NCI-H446 (cell line): Measurements from ENCODE around the gene DTX1.

ENCODE experiments used
- DNase-seq, 2 experiments: peaks; one replicate each; lab custom pipeline; 2025; lab: John Stamatoyannopoulos, UW

DTX1 gene

DNA sequence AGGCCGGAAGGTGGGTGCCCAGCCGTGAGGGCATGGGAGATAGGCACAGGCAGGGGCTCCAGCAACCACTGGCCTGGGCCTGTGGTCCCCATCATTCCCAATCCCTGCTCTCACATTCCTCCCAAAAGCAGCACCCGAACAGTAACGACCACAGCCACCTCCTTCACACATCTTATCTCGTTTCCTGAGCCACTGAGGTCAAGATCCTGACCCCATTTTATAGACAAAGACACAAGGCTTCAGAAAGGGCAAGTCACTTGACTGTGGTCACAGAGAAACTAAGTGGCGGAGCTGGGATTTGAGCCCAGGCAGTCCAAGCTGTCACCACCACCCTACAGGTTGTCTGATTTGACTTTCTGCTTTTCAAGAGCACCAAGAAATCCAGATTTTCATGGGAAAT lies 38.9 kb downstream of the DTX1 start:
- DNase-seq: no peak

DNA sequence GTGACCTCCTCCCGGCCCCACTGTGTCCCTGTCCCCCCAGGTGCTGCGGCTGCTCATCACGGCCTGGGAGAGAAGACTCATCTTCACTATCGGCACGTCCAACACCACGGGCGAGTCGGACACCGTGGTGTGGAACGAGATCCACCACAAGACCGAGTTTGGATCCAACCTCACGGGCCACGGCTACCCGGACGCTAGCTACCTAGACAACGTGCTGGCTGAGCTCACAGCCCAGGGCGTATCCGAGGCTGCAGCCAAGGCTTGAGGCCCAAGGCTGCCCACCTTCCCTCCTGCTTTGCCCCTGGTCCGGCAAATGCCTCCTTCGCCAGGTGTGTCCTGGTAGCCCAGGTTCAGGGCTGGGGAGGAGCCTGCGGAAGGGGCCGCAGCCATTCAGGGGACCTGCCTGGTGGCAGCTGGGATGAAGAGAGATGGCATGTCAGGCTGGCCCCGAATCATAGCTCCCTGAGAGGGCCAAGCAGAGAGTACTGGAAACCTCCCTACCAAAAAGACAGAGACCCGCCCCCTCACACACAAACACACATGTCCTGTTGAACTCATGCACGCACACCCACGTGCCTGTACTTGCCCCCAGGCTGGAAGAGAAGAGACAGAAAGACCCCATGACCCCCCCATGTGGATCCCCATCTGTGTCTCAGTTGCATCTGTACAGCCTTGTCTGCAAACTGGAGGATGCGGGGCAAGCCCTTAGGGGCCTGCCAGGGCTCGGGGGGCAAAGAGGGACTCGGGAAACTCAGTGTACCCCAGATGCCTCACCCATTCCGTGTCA lies 40.3 kb downstream of the DTX1 start:
- no peak for DNase-seq

DNA sequence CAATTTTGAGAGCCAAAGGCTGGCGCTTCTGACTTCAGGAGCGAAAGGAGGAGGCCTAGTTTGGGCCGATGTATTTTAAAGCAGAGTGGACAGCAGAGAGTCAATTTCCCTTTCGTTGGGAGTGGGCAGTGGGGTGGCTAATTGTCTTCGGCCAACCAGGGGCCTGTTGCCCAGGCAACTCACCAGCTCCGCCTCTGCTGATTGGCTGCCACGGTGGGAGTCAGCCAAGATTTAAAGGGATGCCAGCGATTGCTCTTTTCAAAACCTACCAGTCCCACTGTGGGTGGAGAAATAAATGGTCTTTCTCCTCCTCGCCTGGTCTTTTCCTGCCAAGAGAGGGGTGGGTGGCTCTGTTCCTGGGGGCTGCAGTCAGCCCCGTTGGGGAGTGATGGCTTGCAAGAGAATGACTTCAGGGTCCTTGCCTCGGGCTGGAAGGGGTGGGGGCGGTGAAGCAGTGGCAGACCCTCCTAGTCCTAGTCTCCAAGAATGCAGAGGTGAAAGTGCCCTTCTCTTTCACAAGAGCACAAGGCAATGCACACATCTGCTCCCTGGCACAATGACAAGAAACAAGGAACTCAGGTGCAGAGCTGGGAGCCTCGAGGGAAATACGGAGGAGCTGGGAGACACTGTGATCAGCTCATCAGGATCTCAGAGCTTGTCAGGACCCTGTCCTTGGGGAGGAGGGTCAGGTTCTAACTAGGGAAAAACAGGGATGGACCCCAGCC lies 41.3 kb downstream of the DTX1 start:
- peak; percentile 43 to 74 for DNase-seq

DNA sequence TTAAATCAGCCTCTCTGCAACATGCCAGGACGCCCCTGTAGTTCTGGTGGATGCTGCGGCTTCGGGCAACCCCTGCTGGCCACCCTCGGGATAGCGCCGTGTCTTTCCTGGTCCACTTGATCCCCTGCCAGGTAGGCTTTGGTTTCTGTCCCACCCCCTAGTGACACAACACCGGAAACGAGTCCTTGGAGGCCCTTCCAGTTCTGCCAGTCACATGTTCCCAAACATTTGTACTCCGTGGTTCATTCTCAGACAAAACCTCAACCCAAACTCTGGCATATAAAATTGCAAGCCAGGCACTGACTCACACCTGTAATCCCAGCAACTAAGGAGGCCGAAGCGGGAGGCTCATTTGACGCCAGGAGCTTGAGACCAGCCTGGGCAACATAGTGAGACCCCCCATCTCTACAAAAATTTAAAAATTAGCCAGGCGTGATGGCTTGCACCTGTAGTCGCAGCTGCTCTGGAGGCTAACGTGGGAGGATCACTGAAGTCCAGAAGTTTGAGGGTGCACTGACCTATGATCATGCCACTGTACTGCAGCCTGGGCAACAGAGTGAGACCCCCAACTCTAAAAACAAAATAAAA lies 42.0 kb downstream of the DTX1 start:
- DNase-seq: peak; percentile 54 to 82

DNA sequence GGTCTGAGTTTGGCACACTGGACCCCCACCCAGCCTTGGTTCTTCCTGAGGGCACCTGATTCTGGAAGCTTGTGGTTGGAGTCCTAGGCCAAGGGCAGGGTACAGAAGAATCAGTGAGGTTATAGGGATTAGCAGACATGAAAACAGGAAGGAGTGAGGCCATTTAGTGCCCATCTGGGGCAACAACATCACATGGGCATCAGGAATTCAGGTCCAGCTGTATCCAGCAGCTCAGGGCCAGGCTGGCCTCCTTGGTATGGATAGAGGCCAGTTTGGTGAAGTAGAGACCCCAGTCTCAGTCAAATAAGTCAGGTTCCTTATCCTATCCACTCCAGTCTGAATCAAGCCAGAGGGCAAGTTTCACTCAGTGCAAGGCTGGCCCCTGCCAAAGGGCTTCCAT lies 42.8 kb downstream of the DTX1 start:
- DNase-seq: no peak

DNA sequence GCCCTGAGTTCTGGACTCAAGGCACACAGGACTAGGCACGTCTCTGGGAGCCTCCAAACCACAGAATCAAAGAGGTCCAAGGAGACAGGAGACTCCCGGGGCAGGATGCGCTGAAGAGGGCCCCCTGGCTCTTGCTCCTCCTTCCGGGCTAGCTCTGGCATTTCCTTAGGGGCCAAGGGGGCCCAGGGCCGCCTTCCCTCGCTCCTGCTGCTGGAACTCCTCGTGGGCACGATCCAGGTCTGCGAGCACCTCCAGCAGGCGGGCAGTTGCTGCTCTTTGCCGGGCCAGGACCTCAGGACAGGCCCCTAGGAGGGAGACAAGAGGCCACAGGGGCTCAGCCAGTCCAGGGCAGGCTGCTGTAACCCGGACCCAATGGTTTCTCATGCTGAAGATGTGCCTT lies 43.2 kb downstream of the DTX1 start:
- no peak for DNase-seq

DNA sequence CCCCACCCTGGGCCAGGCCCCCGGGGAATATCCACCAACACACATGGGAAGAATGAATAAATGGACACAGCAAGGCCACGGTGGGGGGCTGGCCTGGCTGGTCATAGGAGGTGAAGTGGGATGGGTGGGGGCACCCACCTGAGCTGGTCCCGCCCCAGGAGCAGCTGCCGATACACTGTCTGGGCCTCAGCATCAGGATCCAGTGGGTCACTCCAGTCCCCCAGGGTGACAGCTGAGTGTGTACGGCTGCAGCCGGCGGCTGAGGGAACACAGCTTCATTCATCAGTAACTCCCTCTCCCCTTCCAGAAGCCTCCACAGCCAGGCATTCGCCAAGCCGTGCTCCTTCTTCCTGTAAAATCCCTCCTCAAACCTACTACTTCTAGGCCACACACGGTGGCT lies 45.2 kb downstream of the DTX1 start:
- no peak for DNase-seq

DNA sequence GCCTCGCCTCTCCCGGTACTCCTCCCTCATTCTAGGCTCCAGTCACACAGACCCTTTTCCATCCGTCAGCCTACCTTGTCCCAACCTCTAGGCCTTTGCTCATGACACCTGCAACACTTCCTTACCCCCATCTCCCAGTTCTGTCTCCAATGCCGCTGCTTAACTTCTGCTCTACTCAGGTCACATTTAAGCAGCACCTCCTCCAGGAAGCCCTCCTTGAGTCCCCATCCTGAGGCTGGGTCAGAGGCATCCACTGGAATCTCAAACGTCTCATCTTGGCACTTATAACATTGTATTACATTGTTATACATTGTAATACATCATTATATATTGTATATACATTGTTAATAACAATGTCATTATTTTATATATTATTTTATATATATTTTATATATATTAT lies 46.3 kb downstream of the DTX1 start:
- no peak for DNase-seq

DNA sequence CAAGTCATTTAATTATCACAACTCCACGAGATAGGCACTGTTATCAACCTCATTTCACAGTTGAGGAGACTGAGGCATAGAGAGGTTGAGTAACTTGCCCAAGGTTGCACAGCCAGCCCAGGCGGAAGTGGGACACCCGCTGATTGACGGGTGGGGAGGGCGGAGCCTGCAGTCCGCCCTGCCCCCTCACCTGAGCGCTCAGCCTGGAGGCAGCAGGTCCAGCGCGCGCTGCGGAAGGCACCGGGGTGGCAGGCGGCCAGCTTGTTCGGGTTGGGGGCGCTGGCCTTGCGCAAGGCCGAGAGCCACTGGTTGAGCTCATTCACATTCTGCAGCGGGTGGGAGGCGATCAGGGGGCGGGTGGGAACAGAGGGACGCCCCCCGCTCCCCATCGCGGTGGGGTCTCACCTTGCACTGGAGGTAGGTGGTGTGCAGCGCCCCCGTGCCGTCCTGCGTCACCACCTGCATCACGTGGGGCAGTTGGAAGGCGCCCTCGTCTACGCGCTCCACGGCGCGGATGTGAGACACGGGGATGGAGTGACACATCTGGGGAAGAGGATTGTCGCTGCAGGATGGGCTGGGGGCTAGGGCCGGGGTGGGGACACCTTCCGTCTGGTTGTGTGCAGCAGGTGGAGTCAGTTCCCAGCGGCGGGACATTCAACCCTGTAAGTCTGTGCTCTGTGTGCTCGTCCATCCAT lies 47.4 kb downstream of the DTX1 start:
- DNase-seq: no peak

DNA sequence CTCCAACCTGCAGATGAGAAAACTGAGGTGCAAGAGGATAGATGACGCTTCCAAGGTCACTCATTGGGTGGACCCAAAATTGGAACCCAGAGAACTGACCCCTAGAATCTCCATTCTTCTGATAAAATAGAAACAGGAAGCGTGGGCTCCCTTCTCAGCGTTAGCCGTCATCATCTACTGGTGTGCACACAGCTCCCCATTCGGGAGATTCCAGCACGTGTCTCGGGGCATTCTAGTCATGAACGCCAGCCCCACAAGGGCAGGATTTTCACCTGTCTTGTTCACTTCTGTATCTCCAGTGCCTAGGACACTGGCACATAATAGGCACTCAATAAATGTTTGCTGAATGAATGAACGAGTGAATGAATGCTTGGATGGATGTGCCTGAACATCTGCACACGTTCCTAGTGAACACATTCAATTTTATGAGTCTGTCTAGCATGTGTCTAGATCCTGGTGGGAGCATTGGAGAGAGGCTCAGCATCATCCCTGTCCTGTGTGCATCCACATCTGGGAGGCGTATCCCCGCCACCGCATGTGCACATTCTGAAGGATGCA lies 48.5 kb downstream of the DTX1 start:
- no peak for DNase-seq

DNA sequence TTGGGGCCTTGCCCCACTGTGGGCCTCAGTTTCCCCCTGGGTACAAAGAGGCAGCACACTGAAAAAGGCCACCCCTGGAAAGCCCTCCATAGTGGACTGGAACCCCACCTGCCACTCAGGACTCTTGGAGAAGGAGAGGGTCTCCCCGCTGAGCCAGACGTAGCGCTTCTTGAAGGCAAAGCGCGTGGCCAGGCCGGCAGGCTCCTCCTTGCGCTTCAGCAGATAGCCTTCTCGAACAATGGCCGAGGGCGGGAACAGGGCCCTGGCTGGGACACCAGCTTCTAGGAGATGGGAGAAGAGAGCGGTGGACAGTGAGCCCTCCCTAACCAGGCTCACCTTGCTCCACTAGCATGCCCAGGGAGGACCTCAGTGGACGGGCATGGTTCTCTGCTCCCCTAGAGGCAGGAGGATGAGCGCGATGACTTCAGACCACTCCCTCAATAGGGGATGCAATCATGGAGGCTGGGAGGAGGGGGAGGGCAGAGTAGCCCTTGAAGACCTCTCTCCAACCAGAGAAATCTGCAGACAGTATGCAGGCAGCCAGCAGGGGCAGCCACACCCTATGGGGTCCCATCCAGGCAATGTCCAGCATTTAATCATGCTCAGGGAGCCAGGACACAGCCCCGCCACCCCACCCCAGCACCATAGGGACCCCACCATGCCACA lies 49.2 kb downstream of the DTX1 start:
- DNase-seq: no peak

DNA sequence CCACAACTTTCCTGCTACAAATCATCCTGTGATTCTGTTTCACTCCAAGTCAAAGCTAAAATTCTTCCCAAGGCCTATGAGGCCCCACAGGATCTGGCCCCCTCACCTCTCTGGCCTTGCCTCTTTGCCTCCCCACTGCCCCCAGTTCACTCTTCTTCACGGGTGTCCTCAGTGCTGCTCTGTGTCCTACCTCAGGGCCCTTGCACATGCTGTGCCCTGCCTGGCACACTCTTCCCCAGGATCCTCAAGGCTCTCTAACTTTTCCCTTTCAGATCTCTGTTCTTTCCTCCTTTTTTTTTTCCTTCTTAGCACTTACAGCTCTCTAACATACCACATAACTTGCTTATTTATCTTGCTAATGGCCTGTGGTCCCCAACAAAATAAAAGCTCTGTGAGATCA lies 49.8 kb downstream of the DTX1 start:
- DNase-seq: no peak

DNA sequence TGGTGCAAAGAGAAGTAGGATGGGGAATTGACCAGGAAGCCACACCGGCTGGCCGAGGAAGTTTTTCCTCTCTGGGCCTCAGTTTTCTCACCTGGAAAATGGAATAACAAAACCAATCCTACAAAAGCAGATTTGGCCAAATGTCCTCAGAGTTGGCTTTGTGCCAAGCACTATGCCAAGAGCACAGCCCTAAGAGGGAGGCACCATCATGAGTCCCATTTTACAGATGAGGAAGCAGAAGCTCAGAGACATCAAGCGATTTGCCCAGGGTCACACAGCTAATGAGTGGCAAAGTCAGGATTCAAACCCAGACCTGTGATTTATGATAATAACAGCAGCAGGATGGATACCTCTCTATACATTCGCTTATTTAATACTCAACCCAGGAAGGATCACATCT lies 51.8 kb downstream of the DTX1 start:
- no peak for DNase-seq

DNA sequence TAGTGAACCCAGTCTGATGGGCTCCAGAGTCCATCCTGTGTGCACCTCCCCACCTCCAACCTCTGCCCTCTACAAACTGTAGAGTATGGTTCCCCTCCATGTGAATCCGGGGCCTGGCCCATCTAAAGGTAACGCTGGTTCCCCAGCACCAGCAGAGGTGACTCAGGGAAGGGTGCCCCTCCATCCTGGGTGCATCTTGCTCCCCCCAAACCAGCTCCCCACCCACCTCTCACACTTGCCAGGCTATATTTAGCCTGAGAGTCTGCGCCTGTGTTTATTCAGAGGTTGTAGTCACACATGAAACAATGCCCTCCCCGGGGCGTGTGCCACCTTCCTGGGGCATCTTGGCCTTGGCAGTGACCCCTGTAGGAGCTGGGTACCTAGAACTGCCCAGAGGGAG lies 52.8 kb downstream of the DTX1 start:
- DNase-seq: no peak

DNA sequence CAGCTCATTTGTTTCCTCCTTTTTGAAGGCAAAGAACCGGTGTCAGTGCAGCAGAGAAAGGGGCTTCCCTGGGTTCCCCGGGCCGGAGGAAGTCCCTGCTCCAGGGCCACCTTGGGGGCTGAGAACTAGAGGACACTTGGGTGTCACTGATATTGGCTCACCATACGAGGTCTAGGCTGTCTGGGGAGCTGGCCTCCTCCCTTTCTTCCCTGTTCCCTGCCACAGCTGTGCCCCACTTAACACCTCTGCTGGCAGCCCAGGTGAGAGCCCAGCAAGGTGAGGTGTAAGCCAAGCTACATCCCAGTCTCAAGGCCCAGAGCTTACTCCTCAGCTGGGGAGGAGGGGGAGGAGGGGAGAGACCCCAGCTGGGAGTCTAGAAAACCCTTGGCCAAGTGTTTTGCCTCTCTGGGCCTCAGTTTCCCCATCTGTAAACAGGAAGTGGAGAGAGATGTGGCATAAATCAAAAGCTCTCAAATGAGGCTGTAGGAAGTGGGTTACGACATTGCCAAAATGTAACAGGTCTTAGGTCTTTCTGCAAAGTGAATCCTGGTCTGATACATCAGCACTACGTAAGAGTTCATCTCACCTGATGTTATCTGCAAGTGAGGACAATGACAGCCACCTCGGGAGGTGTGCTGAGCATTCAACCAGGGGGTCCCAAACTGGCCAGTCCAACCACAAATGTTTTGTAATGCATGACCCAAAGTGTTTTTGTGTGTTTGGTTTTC lies 53.5 kb downstream of the DTX1 start:
- no peak for DNase-seq

DNA sequence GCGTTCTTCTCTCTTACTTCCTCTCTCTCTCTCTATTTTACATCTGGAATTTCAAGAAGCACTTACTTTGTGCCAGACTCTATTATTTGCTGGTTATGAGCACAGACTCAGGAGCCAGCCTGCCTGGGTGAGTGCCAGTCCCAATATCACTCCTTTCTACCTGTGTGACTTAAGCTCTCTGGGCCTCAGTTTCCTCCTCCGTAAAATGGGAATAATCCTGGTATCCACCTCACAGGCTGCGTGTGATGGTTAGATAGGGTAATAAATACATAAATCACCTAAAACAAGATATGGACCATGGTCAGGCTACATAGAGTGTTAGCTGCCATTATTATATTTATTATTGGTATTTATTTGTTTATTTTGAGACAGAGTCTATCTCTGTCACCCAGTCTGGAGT lies 54.7 kb downstream of the DTX1 start:
- no peak for DNase-seq

DNA sequence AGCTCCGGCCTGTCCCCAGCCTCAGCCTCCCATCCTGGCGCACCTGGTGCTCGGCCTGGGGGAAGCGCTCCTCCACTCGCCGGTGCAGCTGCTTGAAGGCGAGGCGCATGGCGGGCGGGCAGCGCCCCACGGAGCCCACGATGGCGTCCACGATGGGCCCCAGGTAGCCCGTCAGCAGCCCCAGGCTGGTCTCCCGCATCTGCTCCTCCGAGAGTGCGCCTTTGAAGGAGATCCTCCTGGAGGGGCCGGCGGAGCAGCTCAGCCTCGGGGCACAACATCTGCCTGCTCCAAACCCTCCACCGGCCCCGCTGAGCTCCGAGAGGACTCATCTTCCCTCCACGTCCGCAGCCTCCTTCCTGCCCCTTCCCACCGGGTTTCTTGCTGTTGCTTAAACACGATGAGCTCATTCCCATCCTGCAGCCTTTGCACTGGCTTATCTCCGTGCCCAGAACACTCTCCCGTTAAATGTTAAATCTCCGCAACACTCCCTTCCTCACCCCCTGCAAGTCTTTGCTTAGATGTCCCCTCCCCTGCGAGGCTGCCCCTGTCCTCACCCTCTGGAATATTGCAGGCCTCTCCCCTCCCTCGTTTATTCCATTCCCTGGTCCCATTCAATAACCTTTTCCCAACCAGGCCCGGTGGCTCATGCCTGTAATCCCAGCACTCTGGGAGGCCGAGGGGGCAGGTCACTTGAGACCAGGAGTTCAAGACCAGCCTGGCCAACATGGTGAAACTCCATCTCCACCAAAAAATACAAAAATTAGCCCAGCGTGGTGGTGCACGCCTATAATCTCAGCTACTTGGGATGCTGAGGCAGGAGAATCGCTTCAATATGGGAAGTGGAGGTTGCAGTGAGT lies 55.7 kb downstream of the DTX1 start:
- DNase-seq: no peak

DNA sequence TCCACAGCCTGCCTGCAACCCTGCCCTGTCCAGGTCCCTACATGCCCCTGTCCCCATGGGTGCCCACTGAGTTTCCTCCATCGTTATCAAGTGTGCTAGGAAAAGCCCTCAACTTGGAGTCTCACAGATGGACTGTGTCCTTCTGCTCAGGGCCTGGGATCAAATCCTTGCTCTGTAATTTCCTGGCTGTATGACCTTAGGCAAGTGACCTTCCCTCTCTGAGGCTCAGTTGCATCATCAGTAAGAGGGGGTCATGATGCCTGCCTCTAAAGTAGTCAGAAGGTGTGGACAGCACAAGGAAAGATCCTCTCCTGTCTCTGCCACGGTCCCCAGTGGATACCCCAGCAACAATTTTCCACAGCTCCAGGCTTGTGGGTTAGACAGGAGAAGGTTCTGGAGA lies 56.9 kb downstream of the DTX1 start:
- DNase-seq: no peak

DNA sequence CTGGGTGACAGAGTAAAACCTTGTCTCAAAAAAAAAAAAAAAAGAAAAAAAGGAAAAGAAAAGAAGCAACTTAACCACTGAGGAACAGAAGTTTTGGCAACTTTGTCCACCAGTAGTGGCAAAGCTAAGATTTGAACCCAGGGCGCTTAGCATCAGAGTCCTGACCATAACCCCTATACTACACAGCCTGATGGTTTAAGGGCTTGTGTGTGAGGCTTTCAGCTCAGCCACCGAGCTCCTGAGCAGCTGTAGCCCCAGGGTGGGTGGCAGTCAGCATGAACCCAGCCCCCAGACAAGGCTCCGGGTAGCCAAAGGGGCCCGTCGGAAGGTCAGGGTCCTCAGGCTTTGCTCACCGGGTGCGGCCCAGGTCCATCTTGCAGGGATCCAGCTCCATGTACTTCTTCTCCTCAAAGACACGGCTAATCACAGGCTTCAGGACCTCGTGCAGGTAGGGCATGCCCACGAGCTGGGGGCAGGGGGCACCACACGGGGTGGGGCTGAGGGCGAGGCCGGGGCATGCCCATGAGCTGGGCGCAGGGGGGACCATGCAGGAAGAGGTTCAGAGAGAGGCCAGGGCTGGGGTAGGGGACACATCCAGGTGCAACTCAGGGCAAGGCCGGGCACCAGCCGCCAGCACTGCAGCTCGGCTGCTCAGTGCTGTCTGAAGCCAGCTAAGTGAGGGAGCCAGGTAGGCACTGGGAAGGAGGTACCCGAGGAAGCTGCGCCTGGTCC lies 58.1 kb downstream of the DTX1 start:
- no peak for DNase-seq
